ENCODE results near the gene GLCE. TPM values are rescaled to one million over a fixed set of nuclear protein-coding genes. Genes with fewer than 3 reads are reported as not detected.
A peak's percentile ranks its signal among the peaks of the same experiment; 100 is the strongest.

Gene GLCE
- total RNA-seq, 2 donors from 2014 or later, result 9.2 to 11.1 TPM

DNA sequence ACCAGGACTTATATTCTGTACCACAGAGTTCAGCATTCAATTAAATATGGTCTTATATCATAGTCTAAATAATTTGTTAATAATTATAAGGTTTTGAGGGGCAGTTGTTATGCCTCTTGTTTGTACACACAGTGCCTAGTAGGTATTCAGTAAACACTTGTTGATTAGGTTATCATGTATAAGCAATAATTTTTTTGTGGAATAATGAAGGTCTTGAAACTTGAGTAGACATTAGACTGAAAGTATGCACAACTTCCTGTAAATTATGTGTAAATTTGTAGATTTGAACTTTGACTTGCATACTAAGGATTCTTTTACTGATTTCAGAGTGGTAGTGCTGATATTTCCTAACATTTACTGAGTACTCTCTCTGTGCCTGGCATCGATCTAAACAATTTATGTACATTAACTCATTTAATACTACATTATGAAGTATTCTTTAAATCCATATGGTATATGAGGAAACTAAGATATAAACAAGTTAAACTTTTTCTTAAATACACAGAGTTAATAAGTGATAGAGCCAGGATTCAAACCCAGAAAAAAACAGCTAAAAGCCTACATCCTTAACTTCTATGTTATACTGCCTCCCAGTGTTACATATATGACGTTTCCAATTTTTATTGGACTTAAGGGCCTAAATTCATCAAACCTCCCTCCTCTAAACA is 65.1 kb downstream of the GLCE start:
- ATAC-seq (no peak), DNase-seq (no peak)
- intact Hi-C loops (cut with DNase I), result loop anchor here (2.0 to 10.0 kb wide), 3 partner anchors 61 to 168 kb away; partner anchors contain the start of gene GLCE (in 1 of the 2)

GRCh38 chr15:69226023-69226355 is 65.6 kb downstream of the GLCE start:
- intact Hi-C loops (cut with DNase I), result loop anchor here (5.0 to 10.0 kb wide), 2 partner anchors 61 to 169 kb away; partner anchors contain the start of gene GLCE (in 1 of the 2)
- ATAC-seq, result no peak
- DNase-seq, result no peak

DNA sequence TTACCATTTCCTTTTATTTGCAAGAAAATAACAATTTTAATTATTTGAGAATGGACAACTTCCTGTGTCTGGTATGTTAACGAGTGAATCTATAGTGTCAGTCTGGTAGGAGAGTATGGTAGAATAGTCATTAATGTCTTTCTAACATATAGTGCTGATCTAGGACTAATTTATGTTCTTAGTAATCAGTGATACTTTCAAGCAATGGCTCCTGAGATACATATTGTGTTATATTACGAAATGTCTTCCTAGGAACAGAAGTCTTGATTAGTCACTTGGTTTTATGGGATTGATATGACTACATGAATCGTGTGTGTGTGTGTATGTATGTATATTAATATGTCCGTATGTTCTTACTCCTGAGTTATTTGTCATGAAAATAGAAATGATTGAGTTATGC is 71.7 kb downstream of the GLCE start:
- DNase-seq (no peak), ATAC-seq (no peak)
- intact Hi-C loops (cut with DNase I), result no loop called here

DNA sequence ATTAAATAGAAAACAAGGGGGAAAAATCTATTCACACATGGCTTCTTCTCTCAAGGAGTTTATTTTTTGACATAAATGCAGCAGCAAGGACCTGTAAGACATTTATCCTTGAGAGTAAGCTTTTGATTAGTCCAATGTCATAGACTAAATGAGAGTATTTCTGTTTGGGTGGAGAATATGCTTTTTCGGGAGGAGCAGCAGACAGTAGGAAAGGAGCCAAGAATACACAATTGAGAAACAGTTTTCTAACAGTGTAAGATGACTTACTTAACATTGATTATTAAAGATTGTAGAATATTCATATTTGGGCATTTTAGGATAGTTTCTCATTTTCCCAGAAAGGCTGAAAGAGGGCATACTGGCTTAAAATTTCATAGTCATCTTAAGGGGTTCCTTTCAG is 72.3 kb downstream of the GLCE start:
- DNase-seq (no peak), ATAC-seq (no peak)
- intact Hi-C loops (cut with DNase I), result no loop called here

- intact Hi-C loops (cut with DNase I), result no loop called here
- DNase-seq (no peak), ATAC-seq (no peak)
Observed at GRCh38 chr15:69234676-69235075, 74.2 kb downstream of the GLCE start.

- intact Hi-C loops (cut with DNase I), result no loop called here
Observed at GRCh38 chr15:69236505-69236904, 76.1 kb downstream of the GLCE start.

GRCh38 chr15:69237718-69238117 is 77.3 kb downstream of the GLCE start:
- ATAC-seq, result no peak
- no peak for DNase-seq
- intact Hi-C loops (cut with DNase I), result no loop called here

More at GRCh38 chr15:69236505-69236904, 76.1 kb downstream of the GLCE start:
- no peak for DNase-seq
- ATAC-seq, result no peak

GRCh38 chr15:69244798-69245197 is 84.4 kb downstream of the GLCE start:
- DNase-seq (no peak), ATAC-seq (no peak)
- intact Hi-C loops (cut with DNase I), result no loop called here

DNA sequence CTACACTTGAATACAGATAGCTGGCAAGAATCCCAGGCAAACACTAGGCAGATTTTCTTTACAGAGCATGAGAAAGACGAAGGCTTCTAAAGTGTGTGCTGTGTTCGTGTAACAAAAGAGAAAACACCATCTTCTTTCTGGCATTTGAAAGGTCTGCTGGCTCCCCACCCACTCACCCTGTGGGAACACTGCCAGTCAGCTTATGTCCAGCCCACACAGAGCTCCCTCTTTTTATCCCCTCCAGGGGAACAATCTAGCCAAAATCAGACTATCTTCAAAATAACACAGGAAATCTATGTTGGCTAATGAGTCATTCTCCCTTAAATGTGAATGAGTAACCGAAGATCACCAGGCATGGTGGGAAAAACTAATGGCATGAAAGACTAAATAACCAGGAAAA is 92.7 kb downstream of the GLCE start:
- DNase-seq, result peak; percentile 61
- peak in 1 of 2 donors; percentile 86 for ATAC-seq
- intact Hi-C loops (cut with DNase I), result no loop called here

- intact Hi-C loops (cut with DNase I), result loop anchor here (2.0 to 10.0 kb wide), 4 partner anchors 105 to 211 kb away; partner anchors contain the start of gene GLCE (in 1 of the 2)
- DNase-seq (no peak), ATAC-seq (no peak)
Observed at GRCh38 chr15:69265347-69265955, 105.0 kb downstream of the GLCE start.

DNA sequence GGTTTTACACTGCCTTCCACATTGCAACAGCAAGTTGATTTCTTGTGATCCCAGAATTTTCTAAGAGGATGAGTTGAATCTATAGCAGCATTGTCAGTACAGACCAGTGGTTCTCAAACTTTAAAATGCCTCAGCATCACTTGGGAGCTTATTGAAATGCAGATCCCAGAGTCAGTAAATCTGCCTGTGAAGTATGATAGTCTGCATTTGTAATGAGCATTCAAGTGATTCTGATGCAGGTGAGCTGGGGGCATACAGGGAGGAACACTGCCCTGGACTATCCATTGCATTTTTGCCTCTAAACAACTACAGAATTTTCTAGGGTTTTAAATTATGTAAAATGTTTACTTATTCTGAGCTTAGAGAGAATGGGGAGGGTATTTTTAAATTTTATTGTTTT is 110.8 kb downstream of the GLCE start:
- intact Hi-C loops (cut with DNase I), result loop anchor here in 1 of 2 donors (10.0 kb wide), 1 partner anchor 124 kb away; no protein-coding TSS in a partner anchor
- ATAC-seq (no peak), DNase-seq (no peak)

- intact Hi-C loops (cut with DNase I), result loop anchor here in 1 of 2 donors (10.0 kb wide), 1 partner anchor 123 kb away; no protein-coding TSS in a partner anchor
- DNase-seq (no peak), ATAC-seq (no peak)
Observed at GRCh38 chr15:69272139-69272538, 111.7 kb downstream of the GLCE start.

- intact Hi-C loops (cut with DNase I), result loop anchor here in 1 of 2 donors (10.0 kb wide), 1 partner anchor 122 kb away; no protein-coding TSS in a partner anchor
Observed at GRCh38 chr15:69272891-69273290, 112.5 kb downstream of the GLCE start.

DNA sequence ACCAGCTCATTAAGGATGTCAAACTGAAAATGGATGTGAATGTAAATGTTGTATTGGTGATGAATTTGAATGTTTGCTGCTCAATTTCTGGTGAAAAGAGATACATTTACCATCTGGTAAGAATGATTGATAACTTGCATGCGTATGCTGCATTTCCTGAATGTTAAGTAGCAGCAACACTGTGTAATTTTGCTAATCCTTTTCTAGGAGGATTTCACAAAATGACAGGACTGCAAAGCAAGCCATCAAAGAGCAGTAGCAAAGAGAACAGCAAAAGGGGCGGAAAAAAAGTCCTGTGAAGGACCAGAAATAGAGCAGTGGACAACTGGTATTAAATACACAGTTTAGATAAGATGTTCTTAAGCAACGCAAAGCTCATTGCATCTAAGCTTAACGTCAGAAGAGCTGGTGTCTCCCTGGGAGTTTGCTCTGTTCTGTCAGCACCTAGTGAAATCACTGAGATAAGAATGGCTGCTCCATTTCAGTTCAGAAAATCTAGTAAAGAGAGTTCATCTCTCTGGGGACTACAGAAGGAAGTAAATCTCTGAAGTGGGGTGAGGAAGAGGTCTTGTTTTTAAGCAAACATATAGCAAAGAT is 114.7 kb downstream of the GLCE start:
- intact Hi-C loops (cut with DNase I), result loop anchor here in 1 of 2 donors (10.0 kb wide), 1 partner anchor 120 kb away; no protein-coding TSS in a partner anchor
- ATAC-seq (peak; percentile 50 to 92), DNase-seq (no peak)

More at GRCh38 chr15:69272891-69273290, 112.5 kb downstream of the GLCE start:
- ATAC-seq, result no peak
- no peak for DNase-seq

GRCh38 chr15:69275933-69276560 is 115.6 kb downstream of the GLCE start:
- intact Hi-C loops (cut with DNase I), result loop anchor here in 1 of 2 donors (10.0 kb wide), 1 partner anchor 119 kb away; no protein-coding TSS in a partner anchor

DNA sequence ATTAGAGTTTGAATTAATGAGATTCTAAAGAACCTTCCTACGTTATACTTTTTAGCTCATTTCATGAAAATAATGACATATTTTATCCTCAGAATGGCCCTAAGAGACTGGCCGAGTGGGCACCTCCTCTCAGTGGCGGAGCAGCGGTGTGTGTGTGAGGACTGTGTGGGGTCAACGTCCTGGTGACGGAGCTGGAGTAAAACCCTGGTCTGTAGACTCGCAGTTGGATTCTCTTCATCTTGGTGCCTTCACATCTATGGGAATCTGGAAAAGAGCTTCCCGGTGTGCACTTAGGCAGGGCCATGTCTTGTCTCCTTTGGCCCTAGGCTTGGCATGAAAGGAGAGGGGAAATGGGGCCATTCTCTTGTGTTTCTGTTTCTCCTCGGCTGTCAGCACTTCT is 116.9 kb downstream of the GLCE start:
- ATAC-seq (no peak), DNase-seq (no peak)
- intact Hi-C loops (cut with DNase I), result loop anchor here in 1 of 2 donors (10.0 kb wide), 1 partner anchor 117 kb away; no protein-coding TSS in a partner anchor

More at GRCh38 chr15:69275933-69276560, 115.6 kb downstream of the GLCE start:
- no peak for DNase-seq
- ATAC-seq, result peak in 1 of 2 donors; percentile 47

DNA sequence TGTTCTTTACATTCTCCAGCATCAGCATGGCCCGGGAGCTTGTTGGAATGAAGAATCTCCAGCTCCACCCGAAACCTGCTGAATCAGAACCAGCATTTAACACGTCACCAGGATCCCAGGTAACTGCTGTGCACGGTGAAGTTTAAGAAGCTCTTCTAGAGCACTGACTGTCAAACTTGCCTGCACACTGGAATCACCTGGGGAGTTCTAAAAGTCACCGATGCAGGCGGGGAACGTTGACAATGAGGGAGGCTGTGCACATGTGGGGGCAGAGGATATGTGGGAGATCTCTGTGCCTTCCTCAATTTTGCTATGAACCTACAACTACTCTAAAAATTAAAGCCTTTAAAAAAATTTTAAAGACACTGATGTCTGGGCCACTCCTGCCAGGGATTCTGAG is 119.2 kb downstream of the GLCE start:
- no peak for DNase-seq
- intact Hi-C loops (cut with DNase I), result loop anchor here in 1 of 2 donors (10.0 kb wide), 1 partner anchor 115 kb away; no protein-coding TSS in a partner anchor
- no peak for ATAC-seq

GRCh38 chr15:69280783-69281182 is 120.3 kb downstream of the GLCE start:
- intact Hi-C loops (cut with DNase I), result no loop called here
- ATAC-seq, result no peak
- no peak for DNase-seq

DNA sequence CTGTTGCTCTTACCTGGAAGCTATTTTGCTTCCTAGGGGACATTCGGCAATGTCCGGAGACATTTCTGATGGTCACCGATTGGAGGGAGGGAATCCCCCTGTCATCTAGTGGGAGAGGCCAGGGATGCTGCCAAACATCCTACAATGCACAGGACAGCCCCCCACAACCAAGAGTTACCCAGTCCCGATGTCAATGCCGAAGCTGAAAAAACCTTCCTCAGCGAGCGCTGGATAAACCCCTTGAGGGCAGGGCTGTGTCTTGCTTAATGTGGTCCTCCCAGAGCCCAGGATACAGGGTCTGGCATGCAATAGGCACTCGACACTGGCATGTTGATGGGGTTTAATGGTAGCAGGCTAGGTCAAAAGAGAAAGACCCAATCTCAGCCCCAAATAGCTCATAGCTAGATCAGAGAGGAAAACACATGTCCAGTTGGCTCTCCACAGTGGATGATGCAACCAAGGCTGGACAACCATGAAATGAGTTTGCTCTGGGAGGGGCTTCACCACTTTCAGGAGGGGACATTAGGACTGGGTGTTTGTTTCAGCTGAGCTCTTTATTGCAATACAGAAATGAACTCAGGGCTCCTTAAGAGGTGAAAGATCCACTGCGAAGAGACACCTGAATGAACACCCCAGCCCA is 121.8 kb downstream of the GLCE start:
- intact Hi-C loops (cut with DNase I), result no loop called here
- no peak for ATAC-seq
- DNase-seq, result no peak
